H1 (cell line): ENCODE data around the gene HPN. TPM values are rescaled to one million over a fixed set of nuclear protein-coding genes. Genes with fewer than 3 reads are reported as not detected.

Experiments
- CTCF ChIA-PET: fragments of 300-600 bp; sonication (Branson Sonifier 250); formaldehyde crosslinking; loops from one replicate; lab custom pipeline; 2021; ENCODE audit not compliant: partially characterized antibody; lab: Charles Lee
- POLR2A ChIA-PET: fragments of 300-600 bp; sonication (Branson Sonifier 250); formaldehyde crosslinking; loops from one replicate; lab custom pipeline; 2021; ENCODE audit warnings: inconsistent platforms; ENCODE audit not compliant: partially characterized antibody; lab: Charles Lee
- DNase-seq, 2 experiments: peaks; one replicate each; pipeline versions ENCODE4 v3.0.0 to v3.0.0-alpha.2; 2010 to 2022; ENCODE audit warnings: low spot score in 2 of 2, low read depth in 1 of 2, mixed read lengths in 1 of 2
- FAIRE-seq: peaks from 2 replicates; lab custom pipeline; 2011; peaks lifted over from hg19 to GRCh38; lab: Jason Lieb, UNC
- H2AFZ ChIP-seq: 2 replicates; pipeline ENCODE4 v1.8.1; 2012; ENCODE audit warnings: low read length, inconsistent platforms
- H2AK5ac ChIP-seq: 2 replicates; pipeline ENCODE4 v1.6.1; 2013; ENCODE audit warnings: low read depth, low read length
- H2BK120ac ChIP-seq: replicated peaks from 2 replicates; pipeline ENCODE3; 2013; ENCODE audit warnings: low read depth, low read length, inconsistent platforms
- H2BK12ac ChIP-seq: 2 replicates; pipeline ENCODE4 v1.6.1; 2013; ENCODE audit warnings: low read depth, low read length
- H2BK15ac ChIP-seq: 2 replicates; pipeline ENCODE4 v1.6.1; 2013; ENCODE audit warnings: low read length
- H2BK20ac ChIP-seq: 2 replicates; pipeline ENCODE4 v1.6.1; 2013; ENCODE audit warnings: low read length
- H2BK5ac ChIP-seq: 2 replicates; pipeline ENCODE4 v1.6.1; 2013; ENCODE audit warnings: low read depth, low read length
- H3K14ac ChIP-seq: 2 replicates; pipeline ENCODE4 v1.6.1; 2013; ENCODE audit warnings: inconsistent platforms; ENCODE audit not compliant: insufficient read length
- H3K18ac ChIP-seq: 2 replicates; pipeline ENCODE4 v1.6.1; 2013; ENCODE audit warnings: low read length; ENCODE audit errors: extremely low read depth
- H3K23ac ChIP-seq: 2 replicates; pipeline ENCODE4 v1.6.1; 2013; ENCODE audit warnings: inconsistent platforms; ENCODE audit not compliant: insufficient read length
- H3K23me2 ChIP-seq: 2 replicates; pipeline ENCODE4 v1.6.1; 2013; ENCODE audit warnings: low read depth, low read length
- H3K27ac ChIP-seq: 2 replicates; pipeline ENCODE4 v1.6.1; 2011; ENCODE audit warnings: low read depth, low read length, inconsistent platforms
- H3K27me3 ChIP-seq, 4 experiments: replicated peaks in 1 of 4; 1 replicate in 1 of 4; 2 replicates in 3 of 4; pipeline versions ENCODE4 v1.6.1 to v1.8.1; 2011 to 2013; ENCODE audit warnings: low read length in 3 of 4, mild to moderate bottlenecking in 3 of 4, inconsistent platforms in 2 of 4, mixed read lengths in 2 of 4, moderate library complexity in 1 of 4; ENCODE audit not compliant: control insufficient read depth in 3 of 4, insufficient read depth in 3 of 4; ENCODE audit errors: extremely low read depth in 1 of 4
- H3K36me3 ChIP-seq, 4 experiments: 2 replicates each; pipeline versions ENCODE4 v1.6.1 to v1.8.1; 2011 to 2013; ENCODE audit warnings: mild to moderate bottlenecking in 4 of 4, low read length in 3 of 4, moderate library complexity in 2 of 4, control low read depth in 1 of 4, inconsistent platforms in 1 of 4; ENCODE audit not compliant: insufficient read depth in 4 of 4, control insufficient read depth in 2 of 4
- H3K4ac ChIP-seq: replicated peaks from 2 replicates; pipeline ENCODE3; 2013; ENCODE audit warnings: low read length, low read depth, mixed read lengths, inconsistent platforms; ENCODE audit not compliant: insufficient read length
- H3K4me1 ChIP-seq, 4 experiments: replicated peaks in 1 of 4; 1 replicate in 1 of 4; 2 replicates in 3 of 4; pipeline versions ENCODE4 v1.6.1 to v1.8.1; 2011 to 2013; ENCODE audit warnings: low read length in 3 of 4, inconsistent platforms in 2 of 4, mixed read lengths in 1 of 4; ENCODE audit not compliant: insufficient read depth in 4 of 4, control insufficient read depth in 3 of 4
- H3K4me2 ChIP-seq, 2 experiments: 2 replicates each; pipeline versions ENCODE4 v1.6.1 to v1.8.1; 2011 to 2013; ENCODE audit warnings: low read depth in 2 of 2, low read length in 2 of 2, control low read depth in 1 of 2, inconsistent platforms in 1 of 2, mild to moderate bottlenecking in 1 of 2; ENCODE audit not compliant: insufficient read depth in 1 of 2
- H3K4me3 ChIP-seq, 4 experiments: fragments of 200-600, 300-600 bp in 1 of 4; sonication (generic), shearing (Covaris generic), sonication (Bioruptor Twin) in 1 of 4; 2 replicates each; pipeline versions ENCODE4 v1.5.1 to v1.8.1; 2011 to 2016; ENCODE audit warnings: low read length in 4 of 4, low read depth in 3 of 4, control low read depth in 2 of 4, inconsistent platforms in 2 of 4, mild to moderate bottlenecking in 2 of 4, mixed read lengths in 1 of 4, moderate library complexity in 1 of 4; ENCODE audit not compliant: insufficient read depth in 2 of 4; ENCODE audit errors: extremely low read depth in 1 of 4
- H3K56ac ChIP-seq: replicated peaks from 2 replicates; pipeline ENCODE3; 2013; ENCODE audit warnings: low read depth, mild to moderate bottlenecking, mixed read lengths, low read length, inconsistent platforms; ENCODE audit not compliant: insufficient read length
- H3K79me1 ChIP-seq: 2 replicates; pipeline ENCODE4 v1.6.1; 2013; ENCODE audit warnings: low read depth, low read length, control low read depth
- H3K79me2 ChIP-seq, 2 experiments: 2 replicates each; pipeline versions ENCODE4 v1.6.1 to v1.8.1; 2012 to 2013; ENCODE audit warnings: low read length in 2 of 2, mild to moderate bottlenecking in 2 of 2, inconsistent platforms in 1 of 2; ENCODE audit not compliant: insufficient read depth in 2 of 2, control insufficient read depth in 1 of 2
- H3K9ac ChIP-seq, 4 experiments: replicated peaks in 1 of 4; 1 replicate in 1 of 4; 2 replicates in 3 of 4; pipeline versions ENCODE4 v1.6.1 to v1.8.1; 2011 to 2013; ENCODE audit warnings: low read depth in 3 of 4, low read length in 3 of 4, control low read depth in 2 of 4, mild to moderate bottlenecking in 2 of 4, moderate library complexity in 2 of 4, inconsistent platforms in 1 of 4; ENCODE audit errors: extremely low read depth in 1 of 4
- H3K9me3 ChIP-seq, 2 experiments: 2 replicates each; pipeline versions ENCODE4 v1.6.1 to v1.8.1; 2012 to 2013; ENCODE audit warnings: mild to moderate bottlenecking in 2 of 2, moderate library complexity in 2 of 2, control low read depth in 1 of 2, inconsistent platforms in 1 of 2, low read depth in 1 of 2, low read length in 1 of 2, mixed read lengths in 1 of 2; ENCODE audit not compliant: insufficient read depth in 2 of 2
- H4K20me1 ChIP-seq, 2 experiments: replicated peaks in 1 of 2; 2 replicates each; pipeline versions ENCODE3 to v1.8.1; 2011 to 2013; ENCODE audit warnings: inconsistent platforms in 2 of 2, low read length in 2 of 2, mild to moderate bottlenecking in 1 of 2; ENCODE audit not compliant: insufficient read depth in 2 of 2, control insufficient read depth in 1 of 2
- H4K5ac ChIP-seq: 2 replicates; pipeline ENCODE4 v1.6.1; 2013; ENCODE audit warnings: low read length, low read depth, mixed read lengths, inconsistent platforms; ENCODE audit not compliant: insufficient read length
- H4K8ac ChIP-seq: 2 replicates; pipeline ENCODE4 v1.8.0; 2013; ENCODE audit warnings: mild to moderate bottlenecking, moderate library complexity, low read length, inconsistent platforms; ENCODE audit not compliant: insufficient read depth; ENCODE audit errors: extremely low read depth
- H4K91ac ChIP-seq: replicated peaks from 2 replicates; pipeline ENCODE3; 2013; ENCODE audit warnings: low read length, mixed read lengths, inconsistent platforms; ENCODE audit not compliant: insufficient read length
- BACH1 ChIP-seq: IDR thresholded peaks from 2 replicates; pipeline ENCODE4 v1.6.1; 2012; ENCODE audit warnings: low read length, improper control_type of control experiment
- CHD1 ChIP-seq: IDR thresholded peaks from 2 replicates; pipeline ENCODE4 v1.6.1; 2012; ENCODE audit warnings: low read depth, low read length, improper control_type of control experiment
- CTBP2 ChIP-seq: IDR thresholded peaks from 2 replicates; pipeline ENCODE4 v1.7.0; 2011; ENCODE audit warnings: borderline replicate concordance, mild to moderate bottlenecking, moderate library complexity, mixed read lengths, low read length; ENCODE audit not compliant: insufficient read depth, insufficient read length
- FOSL1 ChIP-seq: IDR thresholded peaks from 2 replicates; pipeline ENCODE4 v1.6.1; 2011; ENCODE audit warnings: mild to moderate bottlenecking, low read depth, low read length, moderate library complexity; ENCODE audit not compliant: insufficient read depth
- SP2 ChIP-seq: IDR thresholded peaks from 2 replicates; pipeline ENCODE4 v1.6.1; 2012; ENCODE audit warnings: mild to moderate bottlenecking, low read length, inconsistent platforms
- TAF7 ChIP-seq: optimal IDR thresholded peaks from 2 replicates; pipeline ENCODE3; 2011; ENCODE audit warnings: low read depth, mild to moderate bottlenecking, inconsistent platforms, low read length, moderate library complexity, borderline replicate concordance
- WGBS, 2 experiments: shearing (Covaris generic) in 1 of 2; methylation state at CpG; one replicate each; pipeline versions ENCODE4 v1.1.6 to v1.1.7; 2013 to 2015; ENCODE audit warnings: low lambda C conversion rate in 2 of 2, mixed read lengths in 2 of 2, inconsistent platforms in 1 of 2, low coverage in 1 of 2, missing lambda C conversion rate in 1 of 2; ENCODE audit not compliant: insufficient replicate concordance in 2 of 2, insufficient coverage in 1 of 2, insufficient read length in 1 of 2; ENCODE audit errors: extremely low coverage in 1 of 2, missing lambda C conversion rate in 1 of 2; 5-methylcytosine and 5-hydroxymethylcytosine counted together
- polyA plus RNA-seq, 7 experiments: library from polyadenylated mRNA; depleted of rRNA in 3 of 7; stranded (reverse) in 5 of 7; unstranded in 2 of 7; fragments of >200 nt in 5 of 7; fragments of 200-250 nt in 2 of 7; gene quantifications; 1 replicate in 5 of 7; 2 replicates in 1 of 7; 4 replicates in 1 of 7; pipeline versions ENCODE4 v1.2.1 to v1.2.3, GENCODE V29; 2011 to 2013; ENCODE audit warnings: missing spikeins in 2 of 7, mixed read lengths in 2 of 7
- total RNA-seq: library from RNA; stranded (reverse); fragmentation: NEBNext Ultra II Directional; extraction: Animal tissue kit (Norgen Biotek cat#: 25700); gene quantifications from 2 replicates; pipeline ENCODE4 v1.2.1, GENCODE V29; 2021

HPN gene
- total and polyA plus RNA-seq, 2 of the 8 experiments (the other 6 are each of a cell fraction or from before 2014, with no cell fraction given): 14.7 to 33.7 TPM

DNA sequence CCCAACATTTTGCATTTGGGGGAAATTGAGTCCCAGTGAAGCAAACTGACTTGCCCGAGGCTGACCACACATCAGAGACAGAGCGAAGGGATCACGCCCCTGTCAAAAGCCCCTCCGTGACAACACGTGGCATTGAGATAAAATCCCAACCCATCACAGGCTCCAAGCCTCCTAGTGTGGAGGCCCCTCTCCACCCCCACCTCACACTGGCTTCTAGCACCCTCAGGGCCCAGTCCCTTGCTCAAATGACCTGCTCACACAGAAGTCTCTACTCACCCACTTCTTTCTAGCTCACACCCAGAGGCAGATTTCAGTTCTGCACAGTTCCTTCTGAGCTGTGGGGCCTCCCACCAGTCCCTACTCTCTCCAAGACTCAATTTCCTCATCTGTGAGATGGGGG, 10.3 kb downstream of the HPN start:
- H3K23ac ChIP-seq: no peak overlapping the region
- no peak overlapping the region for H3K56ac ChIP-seq
- no peak overlapping the region for H3K9ac ChIP-seq
- no peak overlapping the region; the same call in 1 of the 2 replicates for H4K8ac ChIP-seq
- POLR2A ChIA-PET: interaction anchor here (1.0 to 2.1 kb wide), 5 partner anchors 11 to 554 kb away, joined by 3 to 9 read pairs (median 3); no protein-coding TSS in a partner anchor
- H4K5ac ChIP-seq: no peak overlapping the region
- H3K79me1 ChIP-seq: no peaks in the 10 kb centered on the region
- no peaks in the 10 kb centered on the region for H4K20me1 ChIP-seq
- H3K4me3 ChIP-seq: no peak overlapping the region
- H2BK5ac ChIP-seq: no peak overlapping the region
- no peak overlapping the region for H2BK20ac ChIP-seq
- no peaks in the 10 kb centered on the region for H3K9me3 ChIP-seq
- H2BK120ac ChIP-seq: no peak overlapping the region
- no peak overlapping the region for H2BK15ac ChIP-seq
- H3K14ac ChIP-seq: no peak overlapping the region
- H4K91ac ChIP-seq: no peak overlapping the region
- H2BK12ac ChIP-seq: no peak overlapping the region
- FAIRE-seq: no peak
- TF ChIP-seq BACH1 (no peak), CHD1 (no peak), TAF7 (no peak), SP2 (no peak), CTBP2 (no peak), FOSL1 (no peak)
- TF ChIP-seq, all 59 proteins: peak for 0
- Histone ChIP-seq H3K27ac (no peak overlapping the region), H3K18ac (no peak overlapping the region), H3K4ac (no peak overlapping the region), H3K4me1 (peaks cover 0 to 11% (median 2%) of the 10 kb centered on the region in 4 experiments; a peak in 5 of 7 replicates), H3K79me2 (no peaks in the 10 kb centered on the region), H3K27me3 (no peaks in the 10 kb centered on the region), H3K4me2 (no peak overlapping the region), H2AK5ac (no peak overlapping the region), H2AFZ (no peak overlapping the region), H3K36me3 (no peaks in the 10 kb centered on the region; a peak in 1 of 8 replicates), H3K23me2 (no peaks in the 10 kb centered on the region)
- CTCF ChIA-PET: interaction anchor here (1.3 to 13.0 kb wide), 5 partner anchors 9 to 101 kb away, joined by 3 to 56 read pairs (median 4); no protein-coding TSS in a partner anchor
- 79% methylated on average over 5 of the region's 5 CpGs; no CpG with 5 or more reads in 1 of the 2 experiments for WGBS, 2 experiments
- DNase-seq: no peak
